Stimulated activated effector memory CD8-positive, alpha-beta T cell treated with anti-CD3 and anti-CD28 coated beads, Interleukin-12 subunit alpha, Interleukin-12 subunit beta, amount 100 ng/mL, for 72 hours (primary cell): ENCODE measurements around the gene IMPDH2.

Experiments
- ATAC-seq: fragments of 150-1000 bp; cut with Tn5 transposase; 2 replicates; pipeline ENCODE4 v1.10.0; 2021
- DNase-seq, 2 donors: peaks; one replicate each; pipeline ENCODE4 v3.0.0; 2021 to 2022; ENCODE audit warnings: low spot score in 2 of 2
- H3K27ac Mint-ChIP-seq: one replicate; pipeline ENCODE4 v1.8.0; 2022; ENCODE audit warnings: mild to moderate bottlenecking, mixed read lengths
- H3K36me3 Mint-ChIP-seq: one replicate; pipeline ENCODE4 v1.8.0; 2022; ENCODE audit warnings: mild to moderate bottlenecking, mixed read lengths
- H3K4me1 Mint-ChIP-seq: one replicate; pipeline ENCODE4 v1.8.0; 2022; ENCODE audit warnings: mixed read lengths
- H3K4me3 Mint-ChIP-seq: one replicate; pipeline ENCODE4 v1.8.0; 2022; ENCODE audit warnings: mild to moderate bottlenecking, mixed read lengths
- H3K9me3 Mint-ChIP-seq: one replicate; pipeline ENCODE4 v1.8.0; 2022; ENCODE audit warnings: mixed read lengths

Gene IMPDH2

GRCh38 chr3:49004352-49005302 lies 24.6 kb downstream of the IMPDH2 start:
- DNase-seq, result no peak
- H3K36me3 Mint-ChIP-seq, result peaks cover 29% of the 10 kb centered on the region
- no peak overlapping the region for H3K4me3 Mint-ChIP-seq
- no peaks in the 10 kb centered on the region for H3K9me3 Mint-ChIP-seq
- H3K4me1 Mint-ChIP-seq, result peaks cover 37% of the 10 kb centered on the region
- ATAC-seq, result no peak
- no peak overlapping the region for H3K27ac Mint-ChIP-seq

- Mint-ChIP-seq H3K36me3 (no peaks in the 10 kb centered on the region), H3K9me3 (no peaks in the 10 kb centered on the region), H3K4me1 (peaks cover 7% of the 10 kb centered on the region), H3K4me3 (no peak overlapping the region), H3K27ac (peak overlapping the region; percentile 19)
- no peak for DNase-seq
- ATAC-seq, result no peak
Measured at GRCh38 chr3:49001155-49001554, 28.0 kb downstream of the IMPDH2 start.

GRCh38 chr3:48999085-48999858 lies 29.9 kb downstream of the IMPDH2 start:
- Mint-ChIP-seq H3K9me3 (no peaks in the 10 kb centered on the region), H3K4me1 (peaks cover 16% of the 10 kb centered on the region), H3K4me3 (no peak overlapping the region), H3K36me3 (peaks cover 15% of the 10 kb centered on the region), H3K27ac (peak overlapping the region; percentile 56)
- ATAC-seq, result no peak
- DNase-seq, result no peak

DNA sequence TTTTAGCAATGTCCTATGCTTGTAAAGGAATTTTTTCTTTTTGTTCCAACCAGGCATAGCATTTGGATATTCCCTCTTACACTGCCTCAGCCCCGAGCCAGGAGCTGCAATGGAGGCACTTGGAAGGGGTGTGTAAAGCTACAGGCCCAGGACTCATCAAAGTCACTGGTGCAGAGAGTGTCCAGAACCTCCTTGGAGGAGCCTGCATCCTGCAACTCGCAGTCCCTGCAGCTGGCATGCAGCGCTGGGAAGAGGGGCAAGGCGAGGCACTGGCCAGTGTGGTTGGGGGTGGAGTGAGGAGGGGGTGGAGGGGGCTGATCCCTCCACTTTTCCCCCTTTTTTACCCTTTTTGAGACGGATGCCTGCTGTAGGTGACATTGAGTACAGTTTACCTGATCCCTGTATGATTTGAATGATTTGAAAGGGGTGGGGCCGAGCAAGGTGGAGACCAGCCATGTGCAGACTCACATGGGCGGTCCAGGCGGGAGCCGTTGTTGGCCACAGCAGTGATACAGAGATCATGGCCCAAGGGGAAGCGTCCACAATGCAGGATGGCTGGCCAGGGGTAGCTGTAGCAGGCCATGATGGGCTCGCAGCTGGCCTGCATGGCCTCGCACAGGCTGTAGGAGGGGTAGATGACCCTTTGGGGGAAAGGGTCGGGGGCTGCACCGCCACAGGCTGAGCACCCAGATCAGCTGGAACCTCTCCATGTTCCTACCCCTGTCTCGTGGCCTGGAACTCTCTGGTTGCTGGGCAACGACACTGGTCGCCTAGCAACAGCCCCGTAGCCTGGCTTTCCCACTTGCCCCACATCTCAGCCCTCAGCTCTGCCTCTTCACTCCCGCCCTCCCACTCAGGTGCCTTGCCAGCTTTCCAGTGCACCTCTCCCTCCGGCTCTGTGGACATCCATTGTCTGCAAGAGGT lies 31.2 kb downstream of the IMPDH2 start:
- no peak overlapping the region for H3K4me3 Mint-ChIP-seq
- H3K36me3 Mint-ChIP-seq, result peaks cover 26% of the 10 kb centered on the region

GRCh38 chr3:48997102-48997635 lies 32.0 kb downstream of the IMPDH2 start:
- ATAC-seq (no peak), DNase-seq (no peak)
- Mint-ChIP-seq H3K4me1 (peaks cover 20% of the 10 kb centered on the region), H3K4me3 (no peak overlapping the region), H3K27ac (peak overlapping the region; percentile 48), H3K9me3 (no peaks in the 10 kb centered on the region), H3K36me3 (peaks cover 28% of the 10 kb centered on the region)

More for the DNA sequence above, 31.2 kb downstream of the IMPDH2 start:
- peaks cover 23% of the 10 kb centered on the region for H3K4me1 Mint-ChIP-seq
- H3K27ac Mint-ChIP-seq, result peak overlapping the region; percentile 48
- ATAC-seq (no peak), DNase-seq (no peak)
- no peaks in the 10 kb centered on the region for H3K9me3 Mint-ChIP-seq

DNA sequence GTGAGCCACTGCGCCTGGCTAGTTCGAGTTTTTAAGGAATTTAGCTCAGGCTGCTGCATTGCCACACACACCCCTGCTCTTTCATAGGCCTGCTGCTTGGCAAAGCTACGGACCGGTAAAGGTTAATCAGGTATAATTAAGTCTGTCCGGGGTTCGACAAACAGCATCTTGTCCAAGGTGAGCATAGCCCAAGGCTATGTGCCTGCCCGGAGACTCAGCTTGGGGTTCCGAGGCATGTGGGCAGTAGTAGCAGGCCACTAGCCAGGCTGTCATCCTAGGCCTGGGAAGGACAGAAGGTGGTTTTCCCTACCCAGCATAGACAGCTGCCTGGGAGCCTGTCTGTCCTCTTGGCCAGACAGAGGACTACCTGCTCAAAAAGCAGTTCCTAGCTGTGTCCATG lies 32.6 kb downstream of the IMPDH2 start:
- Mint-ChIP-seq H3K36me3 (peaks cover 33% of the 10 kb centered on the region), H3K27ac (no peak overlapping the region), H3K4me3 (no peak overlapping the region), H3K9me3 (no peaks in the 10 kb centered on the region), H3K4me1 (peaks cover 21% of the 10 kb centered on the region)
- no peak for DNase-seq
- no peak for ATAC-seq

- H3K36me3 Mint-ChIP-seq, result peaks cover 43% of the 10 kb centered on the region
- no peak overlapping the region for H3K4me3 Mint-ChIP-seq
- ATAC-seq (no peak), DNase-seq (no peak)
- H3K27ac Mint-ChIP-seq, result peak overlapping the region; percentile 85
- H3K9me3 Mint-ChIP-seq, result no peaks in the 10 kb centered on the region
- peaks cover 41% of the 10 kb centered on the region for H3K4me1 Mint-ChIP-seq
Measured at GRCh38 chr3:48993834-48994233, 35.4 kb downstream of the IMPDH2 start.

DNA sequence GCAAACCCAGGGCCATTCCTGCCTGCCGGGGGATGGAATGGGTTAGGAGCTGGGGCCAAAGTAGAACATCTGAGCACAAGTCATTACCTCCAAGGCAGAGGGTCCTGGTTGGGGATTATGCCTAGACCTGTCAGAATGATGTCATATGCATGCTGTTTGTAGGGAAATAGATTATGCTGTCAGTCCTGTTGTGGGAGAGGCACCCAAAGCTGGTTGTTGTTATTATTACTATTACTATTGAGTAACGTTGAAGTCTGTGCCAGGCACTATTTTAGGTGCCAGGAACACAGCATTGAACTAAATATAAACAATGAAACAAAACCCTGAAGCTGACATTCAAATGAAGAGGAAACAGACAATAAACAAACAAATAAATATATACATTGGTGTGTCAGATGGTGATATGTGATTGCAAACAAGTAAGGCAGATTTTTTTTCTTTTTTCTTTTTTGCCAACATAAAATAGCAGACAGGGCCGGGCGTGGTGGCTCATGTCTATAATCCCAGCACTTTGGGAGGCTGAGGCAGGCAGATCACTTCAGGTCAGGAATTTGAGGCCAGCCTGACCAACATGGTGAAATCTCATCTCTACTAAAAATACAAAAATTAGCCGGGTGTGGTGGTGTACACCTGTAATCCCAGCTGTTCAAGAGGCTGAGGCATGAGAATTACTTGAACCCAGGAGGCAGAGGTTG lies 37.2 kb downstream of the IMPDH2 start:
- no peak for ATAC-seq
- H3K36me3 Mint-ChIP-seq, result peaks cover 45% of the 10 kb centered on the region
- no peaks in the 10 kb centered on the region for H3K9me3 Mint-ChIP-seq
- H3K4me3 Mint-ChIP-seq, result peak overlapping the region; percentile 93
- peaks cover 50% of the 10 kb centered on the region for H3K4me1 Mint-ChIP-seq
- DNase-seq, result no peak
- H3K27ac Mint-ChIP-seq, result peak overlapping the region; percentile 92

- ATAC-seq, result peak; percentile 36
- Mint-ChIP-seq H3K4me1 (peaks cover 50% of the 10 kb centered on the region), H3K36me3 (peaks cover 57% of the 10 kb centered on the region), H3K27ac (peak overlapping the region; percentile 92), H3K4me3 (peak overlapping the region; percentile 93), H3K9me3 (no peaks in the 10 kb centered on the region)
- peak in 1 of 2 donors; percentile 74 for DNase-seq
Measured at GRCh38 chr3:48990636-48991469, 38.3 kb downstream of the IMPDH2 start.

- no peaks in the 10 kb centered on the region for H3K9me3 Mint-ChIP-seq
- H3K4me1 Mint-ChIP-seq, result peaks cover 46% of the 10 kb centered on the region
- DNase-seq (peak; percentile 65 to 90), ATAC-seq (peak; percentile 87)
- peaks cover 58% of the 10 kb centered on the region for H3K36me3 Mint-ChIP-seq
- peak within 1 kb of the TSS; percentile 93 for H3K4me3 Mint-ChIP-seq
- peak within 1 kb of the TSS; percentile 92 for H3K27ac Mint-ChIP-seq
Measured at GRCh38 chr3:48989796-48990635, 39.2 kb downstream of the IMPDH2 start, which contains the start of gene P4HTM. P4HTM (plus strand) TSS chr3:48990241; CDS start chr3:48990257, 16 bp downstream.

DNA sequence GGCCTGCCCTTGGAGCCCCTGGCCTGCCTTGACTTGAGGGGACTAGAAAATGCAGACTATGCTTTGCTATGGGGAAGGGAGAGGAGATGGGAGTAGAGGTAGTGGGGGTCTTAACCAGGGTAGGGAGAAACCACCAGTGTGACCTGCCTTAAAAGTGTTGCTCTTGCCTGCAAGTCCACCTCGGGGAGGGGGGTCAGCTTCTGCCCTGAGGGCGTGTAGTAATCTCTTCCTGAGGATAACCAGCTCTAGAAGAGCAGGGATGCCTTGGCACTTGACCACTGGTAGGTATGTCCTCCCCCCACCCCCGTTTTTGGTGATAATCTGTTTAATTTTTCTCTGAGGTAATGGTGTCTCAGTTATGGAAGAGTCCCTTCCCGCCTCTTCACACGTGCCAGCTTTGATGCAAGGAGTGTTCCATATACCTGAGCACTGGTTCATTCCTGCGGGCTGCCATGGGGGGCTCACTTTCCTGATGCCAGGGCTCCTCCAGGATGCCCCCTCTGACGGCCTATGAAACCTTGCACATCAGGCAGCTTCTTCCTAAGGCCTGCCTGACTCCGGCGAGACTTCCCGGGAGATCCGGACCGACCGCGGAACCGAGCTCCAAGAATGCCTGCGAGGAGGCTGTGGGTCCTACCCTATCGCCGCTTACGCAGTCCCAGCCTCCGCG lies 39.9 kb downstream of the IMPDH2 start:
- Mint-ChIP-seq H3K4me1 (peaks cover 41% of the 10 kb centered on the region), H3K27ac (peak overlapping the region; percentile 92), H3K36me3 (peaks cover 58% of the 10 kb centered on the region), H3K9me3 (no peaks in the 10 kb centered on the region), H3K4me3 (peak overlapping the region; percentile 93)
- ATAC-seq, result no peak
- DNase-seq, result no peak

DNA sequence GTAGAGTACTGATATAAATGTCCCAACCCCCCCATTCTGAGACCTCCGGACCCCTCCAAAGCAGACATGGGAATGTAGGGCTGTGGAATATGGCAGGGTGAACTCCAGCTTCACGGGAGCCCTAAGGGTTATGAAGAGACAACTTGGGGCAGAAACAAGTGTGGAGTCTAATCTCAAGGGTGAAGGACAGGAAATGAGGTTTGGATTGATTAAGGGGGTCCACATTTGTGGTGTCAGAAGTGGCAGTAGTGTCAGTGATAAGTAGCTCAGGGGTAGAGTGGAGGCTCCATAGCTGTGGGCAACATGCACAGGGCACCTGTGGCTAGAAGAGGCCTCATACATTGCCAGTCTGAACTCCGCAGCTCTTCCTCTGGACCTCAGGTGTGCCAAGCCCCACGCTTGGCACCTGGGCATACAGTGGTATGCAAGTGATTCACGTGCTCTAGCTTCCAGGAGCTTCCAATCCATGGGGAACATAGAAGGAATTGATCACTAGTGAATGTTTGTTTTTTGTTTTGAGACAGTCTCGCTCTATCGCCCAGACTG lies 43.3 kb downstream of the IMPDH2 start:
- DNase-seq, result no peak
- peaks cover 21% of the 10 kb centered on the region for H3K4me1 Mint-ChIP-seq
- H3K9me3 Mint-ChIP-seq, result no peaks in the 10 kb centered on the region
- H3K4me3 Mint-ChIP-seq, result no peak overlapping the region
- H3K27ac Mint-ChIP-seq, result peak overlapping the region; percentile 63
- ATAC-seq, result no peak
- H3K36me3 Mint-ChIP-seq, result peaks cover 67% of the 10 kb centered on the region
